ENCODE measurements around the gene ACSL5. TPM values are rescaled to one million over a fixed set of nuclear protein-coding genes. Genes with fewer than 3 reads are reported as not detected.

Gene ACSL5
- total RNA-seq, 2 donors from 2014 or later, result 208 to 218 TPM

DNA sequence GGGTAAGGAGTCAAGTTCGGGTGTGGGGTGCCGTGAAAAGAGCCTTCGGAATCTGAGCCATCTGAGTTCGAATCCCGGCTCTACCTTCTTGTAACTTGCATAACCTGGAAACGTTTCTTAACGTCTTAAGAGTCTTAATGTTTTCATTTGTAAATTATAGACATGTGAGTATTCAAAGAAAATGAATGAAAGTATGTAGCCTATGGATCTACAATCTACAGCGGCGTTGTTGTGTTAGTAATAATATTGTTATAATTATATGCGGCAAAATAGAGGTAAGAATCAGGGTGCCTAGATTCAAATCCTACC is 73.7 kb downstream of the ACSL5 start:
- Histone ChIP-seq H3K4me3 (peak overlapping the region; percentile 88), H3K36me3 (no peaks in the 10 kb centered on the region), H3K9ac (ENCODE audit: low read depth in 2 of 2, low read length in 2 of 2) (peak overlapping the region; percentile 92 to 99), H3K27me3 (no peaks in the 10 kb centered on the region), H3K4me1 (peaks cover 6% of the 10 kb centered on the region), H3K27ac (no peak overlapping the region), H3K9me3 (no peaks in the 10 kb centered on the region)
- TF ChIP-seq, protein P1, sequence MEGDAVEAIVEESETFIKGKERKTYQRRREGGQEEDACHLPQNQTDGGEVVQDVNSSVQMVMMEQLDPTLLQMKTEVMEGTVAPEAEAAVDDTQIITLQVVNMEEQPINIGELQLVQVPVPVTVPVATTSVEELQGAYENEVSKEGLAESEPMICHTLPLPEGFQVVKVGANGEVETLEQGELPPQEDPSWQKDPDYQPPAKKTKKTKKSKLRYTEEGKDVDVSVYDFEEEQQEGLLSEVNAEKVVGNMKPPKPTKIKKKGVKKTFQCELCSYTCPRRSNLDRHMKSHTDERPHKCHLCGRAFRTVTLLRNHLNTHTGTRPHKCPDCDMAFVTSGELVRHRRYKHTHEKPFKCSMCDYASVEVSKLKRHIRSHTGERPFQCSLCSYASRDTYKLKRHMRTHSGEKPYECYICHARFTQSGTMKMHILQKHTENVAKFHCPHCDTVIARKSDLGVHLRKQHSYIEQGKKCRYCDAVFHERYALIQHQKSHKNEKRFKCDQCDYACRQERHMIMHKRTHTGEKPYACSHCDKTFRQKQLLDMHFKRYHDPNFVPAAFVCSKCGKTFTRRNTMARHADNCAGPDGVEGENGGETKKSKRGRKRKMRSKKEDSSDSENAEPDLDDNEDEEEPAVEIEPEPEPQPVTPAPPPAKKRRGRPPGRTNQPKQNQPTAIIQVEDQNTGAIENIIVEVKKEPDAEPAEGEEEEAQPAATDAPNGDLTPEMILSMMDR (IDR thresholded peaks at IDR 0.05), result no peak
- intact Hi-C loops (cut with DNase I), result loop anchor here (10.0 kb wide), 1 partner anchor 263 kb away; the partner anchor contains the start of gene GPAM
- no peak for DNase-seq

DNA sequence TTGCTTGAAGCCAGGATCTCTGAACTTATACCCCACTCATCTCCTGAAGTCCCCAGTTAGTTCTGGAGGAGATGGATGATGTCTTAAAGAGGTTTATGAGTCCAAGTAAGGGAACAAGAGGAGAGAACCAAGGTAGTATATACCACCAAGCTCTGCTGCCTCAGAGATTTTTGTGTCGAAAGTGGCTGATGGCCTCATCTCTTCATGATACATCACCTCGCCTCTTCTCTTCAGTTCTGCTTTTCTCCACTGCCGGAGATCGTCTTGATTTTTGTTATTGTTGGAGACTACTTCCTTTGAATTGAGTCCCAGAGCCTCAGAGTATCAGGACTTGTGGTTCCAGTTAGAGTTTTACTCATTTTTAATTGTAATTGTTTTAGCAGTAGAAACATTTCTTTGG is 75.0 kb downstream of the ACSL5 start:
- Histone ChIP-seq H3K9me3 (no peaks in the 10 kb centered on the region), H3K9ac (ENCODE audit: low read depth in 2 of 2, low read length in 2 of 2) (no peak overlapping the region), H3K4me3 (no peak overlapping the region), H3K36me3 (no peaks in the 10 kb centered on the region), H3K27me3 (no peaks in the 10 kb centered on the region), H3K27ac (no peak overlapping the region), H3K4me1 (peaks cover 6% of the 10 kb centered on the region)
- TF ChIP-seq, protein P1 (IDR thresholded peaks at IDR 0.05), result no peak
- no peak for DNase-seq
- intact Hi-C loops (cut with DNase I), result loop anchor here (10.0 kb wide), 1 partner anchor 264 kb away; the partner anchor contains the start of gene GPAM

DNA sequence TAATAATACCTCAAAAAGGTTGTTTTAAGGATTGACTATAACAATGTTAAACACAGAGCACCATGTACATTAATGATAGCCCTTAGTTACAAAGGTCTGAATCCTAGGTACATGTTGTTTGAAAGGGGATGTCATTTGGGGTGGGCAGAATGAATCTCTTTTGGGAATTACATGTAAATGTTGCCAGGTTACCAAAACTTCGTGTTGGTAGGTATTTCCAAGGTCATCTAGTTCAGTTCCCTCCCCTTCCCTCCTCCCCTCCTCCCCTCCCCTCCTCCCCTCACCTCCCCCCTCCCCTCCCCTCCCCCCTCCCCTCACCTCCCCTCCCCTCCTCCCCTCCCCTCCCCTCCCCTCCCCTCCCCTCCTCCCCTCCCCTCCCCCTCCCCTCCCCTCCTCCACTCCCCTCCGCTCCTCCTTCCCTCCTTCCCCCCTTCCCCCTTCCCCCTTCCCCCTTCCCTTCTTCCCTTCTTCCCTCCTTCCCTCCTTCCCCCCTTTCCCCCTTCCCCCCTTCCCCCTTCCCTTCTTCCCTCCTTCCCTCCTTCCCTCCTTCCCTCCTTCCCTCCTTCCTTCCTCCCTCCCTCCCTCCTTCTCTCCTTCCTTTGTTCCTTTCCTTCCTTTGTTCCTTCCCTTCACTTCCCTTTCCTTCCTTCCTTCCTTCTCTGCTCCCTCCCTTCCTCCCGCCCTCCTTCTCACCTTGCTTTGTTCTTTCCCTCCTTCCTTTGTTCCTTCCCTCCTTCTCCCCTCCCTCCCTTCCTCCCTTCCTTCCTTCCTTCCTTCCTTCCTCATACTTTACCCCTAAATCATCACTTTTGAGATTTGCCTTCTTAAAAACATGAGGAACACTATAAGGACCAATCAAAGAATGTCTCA is 81.2 kb downstream of the ACSL5 start:
- no peaks in the 10 kb centered on the region for H3K9me3 ChIP-seq
- no peak overlapping the region for H3K9ac ChIP-seq (ENCODE audit: low read depth in 2 of 2, low read length in 2 of 2)
- H3K27me3 ChIP-seq, result no peaks in the 10 kb centered on the region
- H3K4me3 ChIP-seq, result no peak overlapping the region
- H3K36me3 ChIP-seq, result no peaks in the 10 kb centered on the region
- TF ChIP-seq, protein P1 (IDR thresholded peaks at IDR 0.05), result no peak
- intact Hi-C loops (cut with DNase I), result no loop called here
- H3K27ac ChIP-seq, result no peak overlapping the region
- no peaks in the 10 kb centered on the region for H3K4me1 ChIP-seq
- no peak for DNase-seq

DNA sequence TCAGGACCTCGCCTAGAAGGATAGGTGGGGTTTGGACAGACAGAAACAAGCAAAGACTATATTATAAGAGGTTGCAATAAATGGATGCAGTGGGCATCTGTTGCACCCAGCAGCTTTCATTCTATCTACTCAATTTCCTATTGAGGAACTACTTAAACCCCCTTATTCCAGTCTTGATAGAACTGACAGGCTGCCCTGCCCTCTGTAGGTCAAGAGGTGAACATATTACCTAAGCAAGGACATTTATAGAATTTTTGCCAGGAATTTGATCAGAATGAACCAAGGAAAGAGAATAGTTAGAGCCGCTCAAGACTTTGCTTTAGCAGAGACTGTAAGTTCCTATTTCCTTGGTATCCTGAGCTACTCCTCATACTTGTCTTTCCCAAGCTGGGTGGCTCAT is 82.6 kb downstream of the ACSL5 start:
- H3K27me3 ChIP-seq, result no peaks in the 10 kb centered on the region
- DNase-seq, result no peak
- H3K36me3 ChIP-seq, result no peaks in the 10 kb centered on the region
- no peak overlapping the region for H3K4me3 ChIP-seq
- no peaks in the 10 kb centered on the region for H3K9me3 ChIP-seq
- no peak overlapping the region for H3K9ac ChIP-seq (ENCODE audit: low read depth in 2 of 2, low read length in 2 of 2)
- no peaks in the 10 kb centered on the region for H3K4me1 ChIP-seq
- no peak overlapping the region for H3K27ac ChIP-seq
- intact Hi-C loops (cut with DNase I), result no loop called here
- TF ChIP-seq, protein P1 (IDR thresholded peaks at IDR 0.05), result no peak

DNA sequence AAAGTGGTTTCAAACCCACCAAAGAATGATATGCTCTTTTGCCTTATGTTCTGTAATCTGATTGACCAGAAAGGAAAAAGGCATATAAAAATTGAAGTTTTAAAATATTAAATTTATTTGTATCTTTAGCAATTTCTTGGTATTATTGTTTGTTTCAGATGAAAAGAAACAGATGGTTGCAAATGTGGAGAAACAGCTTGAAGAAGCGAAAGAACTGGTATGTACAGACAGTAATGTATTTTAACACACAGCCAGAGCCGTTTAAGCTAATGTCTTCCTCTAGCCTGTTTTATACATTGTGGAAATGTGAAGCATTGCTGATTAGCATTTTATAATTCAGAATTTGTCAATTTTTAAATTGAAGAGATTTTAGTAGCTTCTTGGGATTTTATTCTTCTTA is 86.5 kb downstream of the ACSL5 start:
- Histone ChIP-seq H3K4me1 (no peaks in the 10 kb centered on the region), H3K9me3 (no peaks in the 10 kb centered on the region), H3K27ac (no peak overlapping the region), H3K4me3 (no peak overlapping the region), H3K36me3 (no peaks in the 10 kb centered on the region), H3K27me3 (no peaks in the 10 kb centered on the region), H3K9ac (ENCODE audit: low read depth in 2 of 2, low read length in 2 of 2) (no peak overlapping the region)
- TF ChIP-seq, protein P1 (IDR thresholded peaks at IDR 0.05), result no peak
- intact Hi-C loops (cut with DNase I), result no loop called here
- DNase-seq, result no peak

Measured in colonic mucosa (tissue), 4 donors.